Adrenal gland (tissue), 5 donors: ENCODE data around the gene OSBPL2.

Experiments used
- POLR2A ChIP-seq, 2 donors: fragments of 450-650 bp; IDR thresholded peaks; one replicate each; pipeline ENCODE4 v1.6.1; 2017; ENCODE audit warnings: antibody characterized with exemption in 2 of 2, mild to moderate bottlenecking in 2 of 2, moderate library complexity in 1 of 2
- TF ChIP-seq, protein P1 (sequence below), 6 experiments: fragments of 450-650 bp in 4 of 6; fragments of 200-600 bp in 2 of 6; sonication (generic) in 1 of 6; IDR thresholded peaks; 1 replicate in 5 of 6; 2 replicates in 1 of 6; pipeline versions ENCODE4 v1.5.1 to v1.8.0; 2016 to 2021; ENCODE audit warnings: antibody characterized with exemption in 6 of 6, mild to moderate bottlenecking in 2 of 6, moderate library complexity in 1 of 6
- donor health status: DM: no; HTN: no; CAD: no.

DNA sequence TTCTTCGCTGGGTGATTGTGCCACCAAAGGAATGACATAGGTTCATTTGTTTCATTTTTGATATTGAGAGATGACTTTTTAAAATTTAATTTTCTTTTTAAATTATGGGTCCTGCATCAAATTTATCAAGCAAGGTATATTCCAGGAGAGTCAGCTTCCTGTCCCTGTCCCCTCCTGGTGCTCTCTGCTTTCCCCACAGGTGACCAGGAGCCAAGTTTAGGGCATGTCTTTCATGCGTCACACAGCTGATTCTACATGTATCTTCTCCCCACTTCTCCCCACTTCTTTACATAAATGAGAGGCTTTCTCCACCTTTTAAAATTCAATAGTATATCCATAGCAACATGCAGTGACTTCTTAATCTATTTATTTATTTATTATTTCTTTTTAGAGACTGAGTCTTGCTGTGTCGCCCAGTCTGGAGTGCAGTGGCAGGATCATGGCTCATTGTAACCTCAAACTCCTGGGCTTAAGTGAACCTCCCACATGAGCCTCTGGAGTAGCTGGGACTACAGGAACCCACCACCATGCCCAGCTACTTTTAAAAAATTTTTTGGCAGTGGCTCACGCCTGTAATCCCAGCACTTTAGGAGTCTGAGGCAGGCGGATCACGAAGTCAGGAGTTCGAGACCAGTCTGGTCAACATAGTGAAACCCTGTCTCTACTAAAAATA is 30.0 kb downstream of the OSBPL2 start:
- TF ChIP-seq, protein P1, sequence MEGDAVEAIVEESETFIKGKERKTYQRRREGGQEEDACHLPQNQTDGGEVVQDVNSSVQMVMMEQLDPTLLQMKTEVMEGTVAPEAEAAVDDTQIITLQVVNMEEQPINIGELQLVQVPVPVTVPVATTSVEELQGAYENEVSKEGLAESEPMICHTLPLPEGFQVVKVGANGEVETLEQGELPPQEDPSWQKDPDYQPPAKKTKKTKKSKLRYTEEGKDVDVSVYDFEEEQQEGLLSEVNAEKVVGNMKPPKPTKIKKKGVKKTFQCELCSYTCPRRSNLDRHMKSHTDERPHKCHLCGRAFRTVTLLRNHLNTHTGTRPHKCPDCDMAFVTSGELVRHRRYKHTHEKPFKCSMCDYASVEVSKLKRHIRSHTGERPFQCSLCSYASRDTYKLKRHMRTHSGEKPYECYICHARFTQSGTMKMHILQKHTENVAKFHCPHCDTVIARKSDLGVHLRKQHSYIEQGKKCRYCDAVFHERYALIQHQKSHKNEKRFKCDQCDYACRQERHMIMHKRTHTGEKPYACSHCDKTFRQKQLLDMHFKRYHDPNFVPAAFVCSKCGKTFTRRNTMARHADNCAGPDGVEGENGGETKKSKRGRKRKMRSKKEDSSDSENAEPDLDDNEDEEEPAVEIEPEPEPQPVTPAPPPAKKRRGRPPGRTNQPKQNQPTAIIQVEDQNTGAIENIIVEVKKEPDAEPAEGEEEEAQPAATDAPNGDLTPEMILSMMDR (IDR thresholded peaks at IDR 0.05) = no peak
- no peak for TF ChIP-seq POLR2A (IDR thresholded peaks at IDR 0.05)
